Measurements from ENCODE around the gene COL13A1. TPM values are rescaled to one million over a fixed set of nuclear protein-coding genes. Genes with fewer than 3 reads are reported as not detected.
A peak's percentile ranks its signal among the peaks of the same experiment; 100 is the strongest.

The COL13A1 gene
- total RNA-seq, 1 donor from 2014 or later: 0.35 TPM

GRCh38 chr10:69845574-69846292, 44.0 kb downstream of the COL13A1 start:
- DNase-seq (ENCODE audit: low read depth): peak; percentile 90

GRCh38 chr10:69846293-69846921, 44.7 kb downstream of the COL13A1 start:
- no peak for DNase-seq (ENCODE audit: low read depth)

- no peak for DNase-seq (ENCODE audit: low read depth)
Observed at GRCh38 chr10:69847458-69847857, 45.8 kb downstream of the COL13A1 start.

- no peak for DNase-seq (ENCODE audit: low read depth)
Observed at GRCh38 chr10:69847883-69848282, 46.2 kb downstream of the COL13A1 start.

- DNase-seq (ENCODE audit: low read depth): no peak
Observed at GRCh38 chr10:69848454-69848853, 46.7 kb downstream of the COL13A1 start.

GRCh38 chr10:69849825-69850224, 48.1 kb downstream of the COL13A1 start:
- no peak for DNase-seq (ENCODE audit: low read depth)

GRCh38 chr10:69850440-69850839, 48.7 kb downstream of the COL13A1 start:
- DNase-seq (ENCODE audit: low read depth): no peak

GRCh38 chr10:69851306-69851705, 49.6 kb downstream of the COL13A1 start:
- DNase-seq (ENCODE audit: low read depth): no peak

GRCh38 chr10:69853064-69853463, 51.4 kb downstream of the COL13A1 start:
- DNase-seq (ENCODE audit: low read depth): no peak

- no peak for DNase-seq (ENCODE audit: low read depth)
Observed at GRCh38 chr10:69854511-69855345, 53.0 kb downstream of the COL13A1 start.

- no peak for DNase-seq (ENCODE audit: low read depth)
Observed at GRCh38 chr10:69855346-69856111, 53.8 kb downstream of the COL13A1 start.

- DNase-seq (ENCODE audit: low read depth): no peak
Observed at GRCh38 chr10:69856601-69857166, 55.0 kb downstream of the COL13A1 start.

GRCh38 chr10:69858201-69858600, 56.5 kb downstream of the COL13A1 start:
- DNase-seq (ENCODE audit: low read depth): no peak

- no peak for DNase-seq (ENCODE audit: low read depth)
Observed at GRCh38 chr10:69860271-69860670, 58.6 kb downstream of the COL13A1 start.

GRCh38 chr10:69861251-69862240, 59.8 kb downstream of the COL13A1 start:
- peak; percentile 92 for DNase-seq (ENCODE audit: low read depth)

GRCh38 chr10:69862882-69863530, 61.3 kb downstream of the COL13A1 start:
- DNase-seq (ENCODE audit: low read depth): no peak

GRCh38 chr10:69863580-69863979, 61.9 kb downstream of the COL13A1 start:
- DNase-seq (ENCODE audit: low read depth): no peak

GRCh38 chr10:69864321-69864720, 62.6 kb downstream of the COL13A1 start:
- peak; percentile 74 for DNase-seq (ENCODE audit: low read depth)

GRCh38 chr10:69865450-69865849, 63.7 kb downstream of the COL13A1 start:
- no peak for DNase-seq (ENCODE audit: low read depth)

GRCh38 chr10:69866246-69866687, 64.6 kb downstream of the COL13A1 start:
- no peak for DNase-seq (ENCODE audit: low read depth)

Data from renal cortical epithelial cell (primary cell).